Measurements from ENCODE around the gene USE1. TPM values are rescaled to one million over a fixed set of nuclear protein-coding genes. Genes with fewer than 3 reads are reported as not detected.

USE1 gene
- total and polyA plus RNA-seq, 2 experiments from 2014 or later = 15.5 to 19.4 TPM

DNA sequence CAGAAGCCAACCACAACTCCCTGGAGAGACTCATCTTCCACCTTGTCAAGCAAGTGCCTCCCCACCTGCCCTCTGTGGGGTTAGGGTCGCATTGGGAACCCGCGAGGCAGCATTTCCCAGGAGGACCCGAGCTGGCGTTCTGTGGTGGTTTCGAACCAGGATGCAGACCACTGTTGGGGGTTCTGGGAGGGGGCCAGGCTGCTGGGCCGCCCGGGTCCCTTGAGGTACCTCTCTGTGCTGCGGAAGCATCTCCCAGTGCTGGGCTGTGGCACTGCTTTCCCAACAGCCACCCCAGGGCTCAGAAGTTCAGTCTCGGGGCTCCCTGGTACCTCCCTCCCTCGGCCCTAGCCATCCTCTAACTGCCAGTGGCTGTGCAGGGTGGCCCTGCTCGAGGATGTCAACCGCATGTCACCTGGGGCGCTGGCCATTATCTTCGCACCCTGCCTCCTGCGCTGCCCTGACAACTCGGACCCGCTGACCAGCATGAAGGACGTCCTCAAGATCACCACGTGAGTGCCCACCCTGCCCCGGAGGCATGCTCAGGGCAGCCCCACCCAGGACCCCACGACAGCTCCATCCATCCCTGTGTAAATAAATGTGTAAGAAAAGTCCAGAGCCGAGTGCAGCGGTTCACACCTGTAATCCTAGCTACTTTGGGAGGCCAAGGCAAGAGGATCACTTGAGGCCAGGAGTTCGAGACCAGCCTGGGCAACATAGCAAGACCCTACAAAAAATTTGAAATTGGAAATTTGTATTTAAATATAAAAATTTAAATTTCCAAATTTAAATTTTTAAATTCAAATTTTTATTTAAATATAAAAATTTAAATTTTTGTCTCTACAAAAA is 8.2 kb upstream of the USE1 start (continued):
- TF ChIP-seq, protein P1, sequence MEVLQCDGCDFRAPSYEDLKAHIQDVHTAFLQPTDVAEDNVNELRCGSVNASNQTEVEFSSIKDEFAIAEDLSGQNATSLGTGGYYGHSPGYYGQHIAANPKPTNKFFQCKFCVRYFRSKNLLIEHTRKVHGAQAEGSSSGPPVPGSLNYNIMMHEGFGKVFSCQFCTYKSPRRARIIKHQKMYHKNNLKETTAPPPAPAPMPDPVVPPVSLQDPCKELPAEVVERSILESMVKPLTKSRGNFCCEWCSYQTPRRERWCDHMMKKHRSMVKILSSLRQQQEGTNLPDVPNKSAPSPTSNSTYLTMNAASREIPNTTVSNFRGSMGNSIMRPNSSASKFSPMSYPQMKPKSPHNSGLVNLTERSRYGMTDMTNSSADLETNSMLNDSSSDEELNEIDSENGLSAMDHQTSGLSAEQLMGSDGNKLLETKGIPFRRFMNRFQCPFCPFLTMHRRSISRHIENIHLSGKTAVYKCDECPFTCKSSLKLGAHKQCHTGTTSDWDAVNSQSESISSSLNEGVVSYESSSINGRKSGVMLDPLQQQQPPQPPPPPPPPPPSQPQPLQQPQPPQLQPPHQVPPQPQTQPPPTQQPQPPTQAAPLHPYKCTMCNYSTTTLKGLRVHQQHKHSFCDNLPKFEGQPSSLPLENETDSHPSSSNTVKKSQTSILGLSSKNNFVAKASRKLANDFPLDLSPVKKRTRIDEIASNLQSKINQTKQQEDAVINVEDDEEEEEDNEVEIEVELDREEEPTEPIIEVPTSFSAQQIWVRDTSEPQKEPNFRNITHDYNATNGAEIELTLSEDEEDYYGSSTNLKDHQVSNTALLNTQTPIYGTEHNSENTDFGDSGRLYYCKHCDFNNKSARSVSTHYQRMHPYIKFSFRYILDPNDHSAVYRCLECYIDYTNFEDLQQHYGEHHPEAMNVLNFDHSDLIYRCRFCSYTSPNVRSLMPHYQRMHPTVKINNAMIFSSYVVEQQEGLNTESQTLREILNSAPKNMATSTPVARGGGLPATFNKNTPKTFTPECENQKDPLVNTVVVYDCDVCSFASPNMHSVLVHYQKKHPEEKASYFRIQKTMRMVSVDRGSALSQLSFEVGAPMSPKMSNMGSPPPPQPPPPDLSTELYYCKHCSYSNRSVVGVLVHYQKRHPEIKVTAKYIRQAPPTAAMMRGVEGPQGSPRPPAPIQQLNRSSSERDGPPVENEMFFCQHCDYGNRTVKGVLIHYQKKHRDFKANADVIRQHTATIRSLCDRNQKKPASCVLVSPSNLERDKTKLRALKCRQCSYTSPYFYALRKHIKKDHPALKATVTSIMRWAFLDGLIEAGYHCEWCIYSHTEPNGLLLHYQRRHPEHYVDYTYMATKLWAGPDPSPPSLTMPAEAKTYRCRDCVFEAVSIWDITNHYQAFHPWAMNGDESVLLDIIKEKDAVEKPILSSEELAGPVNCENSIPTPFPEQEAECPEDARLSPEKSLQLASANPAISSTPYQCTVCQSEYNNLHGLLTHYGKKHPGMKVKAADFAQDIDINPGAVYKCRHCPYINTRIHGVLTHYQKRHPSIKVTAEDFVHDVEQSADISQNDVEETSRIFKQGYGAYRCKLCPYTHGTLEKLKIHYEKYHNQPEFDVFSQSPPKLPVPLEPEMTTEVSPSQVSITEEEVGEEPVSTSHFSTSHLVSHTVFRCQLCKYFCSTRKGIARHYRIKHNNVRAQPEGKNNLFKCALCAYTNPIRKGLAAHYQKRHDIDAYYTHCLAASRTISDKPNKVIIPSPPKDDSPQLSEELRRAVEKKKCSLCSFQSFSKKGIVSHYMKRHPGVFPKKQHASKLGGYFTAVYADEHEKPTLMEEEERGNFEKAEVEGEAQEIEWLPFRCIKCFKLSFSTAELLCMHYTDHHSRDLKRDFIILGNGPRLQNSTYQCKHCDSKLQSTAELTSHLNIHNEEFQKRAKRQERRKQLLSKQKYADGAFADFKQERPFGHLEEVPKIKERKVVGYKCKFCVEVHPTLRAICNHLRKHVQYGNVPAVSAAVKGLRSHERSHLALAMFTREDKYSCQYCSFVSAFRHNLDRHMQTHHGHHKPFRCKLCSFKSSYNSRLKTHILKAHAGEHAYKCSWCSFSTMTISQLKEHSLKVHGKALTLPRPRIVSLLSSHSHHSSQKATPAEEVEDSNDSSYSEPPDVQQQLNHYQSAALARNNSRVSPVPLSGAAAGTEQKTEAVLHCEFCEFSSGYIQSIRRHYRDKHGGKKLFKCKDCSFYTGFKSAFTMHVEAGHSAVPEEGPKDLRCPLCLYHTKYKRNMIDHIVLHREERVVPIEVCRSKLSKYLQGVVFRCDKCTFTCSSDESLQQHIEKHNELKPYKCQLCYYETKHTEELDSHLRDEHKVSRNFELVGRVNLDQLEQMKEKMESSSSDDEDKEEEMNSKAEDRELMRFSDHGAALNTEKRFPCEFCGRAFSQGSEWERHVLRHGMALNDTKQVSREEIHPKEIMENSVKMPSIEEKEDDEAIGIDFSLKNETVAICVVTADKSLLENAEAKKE (CRISPR knock-in tag; IDR thresholded peaks at IDR 0.05) = no peak
- TF ChIP-seq, protein P2, sequence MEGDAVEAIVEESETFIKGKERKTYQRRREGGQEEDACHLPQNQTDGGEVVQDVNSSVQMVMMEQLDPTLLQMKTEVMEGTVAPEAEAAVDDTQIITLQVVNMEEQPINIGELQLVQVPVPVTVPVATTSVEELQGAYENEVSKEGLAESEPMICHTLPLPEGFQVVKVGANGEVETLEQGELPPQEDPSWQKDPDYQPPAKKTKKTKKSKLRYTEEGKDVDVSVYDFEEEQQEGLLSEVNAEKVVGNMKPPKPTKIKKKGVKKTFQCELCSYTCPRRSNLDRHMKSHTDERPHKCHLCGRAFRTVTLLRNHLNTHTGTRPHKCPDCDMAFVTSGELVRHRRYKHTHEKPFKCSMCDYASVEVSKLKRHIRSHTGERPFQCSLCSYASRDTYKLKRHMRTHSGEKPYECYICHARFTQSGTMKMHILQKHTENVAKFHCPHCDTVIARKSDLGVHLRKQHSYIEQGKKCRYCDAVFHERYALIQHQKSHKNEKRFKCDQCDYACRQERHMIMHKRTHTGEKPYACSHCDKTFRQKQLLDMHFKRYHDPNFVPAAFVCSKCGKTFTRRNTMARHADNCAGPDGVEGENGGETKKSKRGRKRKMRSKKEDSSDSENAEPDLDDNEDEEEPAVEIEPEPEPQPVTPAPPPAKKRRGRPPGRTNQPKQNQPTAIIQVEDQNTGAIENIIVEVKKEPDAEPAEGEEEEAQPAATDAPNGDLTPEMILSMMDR (conservative IDR thresholded peaks at IDR 0.05; ENCODE audit: low read depth in 2 of 2) = no peak
- TF ChIP-seq, protein P3, sequence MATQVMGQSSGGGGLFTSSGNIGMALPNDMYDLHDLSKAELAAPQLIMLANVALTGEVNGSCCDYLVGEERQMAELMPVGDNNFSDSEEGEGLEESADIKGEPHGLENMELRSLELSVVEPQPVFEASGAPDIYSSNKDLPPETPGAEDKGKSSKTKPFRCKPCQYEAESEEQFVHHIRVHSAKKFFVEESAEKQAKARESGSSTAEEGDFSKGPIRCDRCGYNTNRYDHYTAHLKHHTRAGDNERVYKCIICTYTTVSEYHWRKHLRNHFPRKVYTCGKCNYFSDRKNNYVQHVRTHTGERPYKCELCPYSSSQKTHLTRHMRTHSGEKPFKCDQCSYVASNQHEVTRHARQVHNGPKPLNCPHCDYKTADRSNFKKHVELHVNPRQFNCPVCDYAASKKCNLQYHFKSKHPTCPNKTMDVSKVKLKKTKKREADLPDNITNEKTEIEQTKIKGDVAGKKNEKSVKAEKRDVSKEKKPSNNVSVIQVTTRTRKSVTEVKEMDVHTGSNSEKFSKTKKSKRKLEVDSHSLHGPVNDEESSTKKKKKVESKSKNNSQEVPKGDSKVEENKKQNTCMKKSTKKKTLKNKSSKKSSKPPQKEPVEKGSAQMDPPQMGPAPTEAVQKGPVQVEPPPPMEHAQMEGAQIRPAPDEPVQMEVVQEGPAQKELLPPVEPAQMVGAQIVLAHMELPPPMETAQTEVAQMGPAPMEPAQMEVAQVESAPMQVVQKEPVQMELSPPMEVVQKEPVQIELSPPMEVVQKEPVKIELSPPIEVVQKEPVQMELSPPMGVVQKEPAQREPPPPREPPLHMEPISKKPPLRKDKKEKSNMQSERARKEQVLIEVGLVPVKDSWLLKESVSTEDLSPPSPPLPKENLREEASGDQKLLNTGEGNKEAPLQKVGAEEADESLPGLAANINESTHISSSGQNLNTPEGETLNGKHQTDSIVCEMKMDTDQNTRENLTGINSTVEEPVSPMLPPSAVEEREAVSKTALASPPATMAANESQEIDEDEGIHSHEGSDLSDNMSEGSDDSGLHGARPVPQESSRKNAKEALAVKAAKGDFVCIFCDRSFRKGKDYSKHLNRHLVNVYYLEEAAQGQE (IDR thresholded peaks at IDR 0.05; ENCODE audit: unreplicated experiment) = no peak
- TF ChIP-seq ZNF331 (CRISPR knock-in tag; IDR thresholded peaks at IDR 0.05; ENCODE audit: low read depth) = no peak

Measured in GM23338 (cell line).